NCI-H1417 (cell line): ENCODE data around the gene NBEAL1.
"Not testable (repeated sequence)": the region's sequence is repeated elsewhere in the genome, so short reads cannot be mapped to it uniquely, and the experiment has no call there.

Experiments
- DNase-seq, 3 experiments: peaks; one replicate each; lab custom pipeline; 2025; lab: John Stamatoyannopoulos, UW

NBEAL1 gene

DNA sequence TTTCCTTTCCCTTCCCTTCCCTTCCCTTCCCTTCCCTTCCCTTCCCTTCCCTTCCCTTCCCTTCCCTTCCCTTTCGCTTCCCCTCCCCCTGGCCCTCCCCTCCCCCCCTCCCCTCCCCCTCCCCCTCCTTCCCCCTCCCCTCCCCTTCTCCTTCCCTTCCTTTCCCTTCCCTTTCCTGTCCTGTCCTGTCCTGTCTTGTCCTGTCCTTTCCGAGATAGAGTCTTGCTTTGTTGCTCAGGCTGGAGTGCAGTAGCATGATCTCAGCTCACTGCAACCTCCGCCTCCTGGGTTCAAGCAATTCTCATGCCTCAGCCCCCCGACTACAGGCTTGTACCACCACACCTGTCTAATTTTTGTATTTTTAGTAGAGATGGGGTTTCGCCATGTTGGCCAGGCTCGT is 24.5 kb downstream of the NBEAL1 start:
- not testable (repeated sequence) for DNase-seq

DNA sequence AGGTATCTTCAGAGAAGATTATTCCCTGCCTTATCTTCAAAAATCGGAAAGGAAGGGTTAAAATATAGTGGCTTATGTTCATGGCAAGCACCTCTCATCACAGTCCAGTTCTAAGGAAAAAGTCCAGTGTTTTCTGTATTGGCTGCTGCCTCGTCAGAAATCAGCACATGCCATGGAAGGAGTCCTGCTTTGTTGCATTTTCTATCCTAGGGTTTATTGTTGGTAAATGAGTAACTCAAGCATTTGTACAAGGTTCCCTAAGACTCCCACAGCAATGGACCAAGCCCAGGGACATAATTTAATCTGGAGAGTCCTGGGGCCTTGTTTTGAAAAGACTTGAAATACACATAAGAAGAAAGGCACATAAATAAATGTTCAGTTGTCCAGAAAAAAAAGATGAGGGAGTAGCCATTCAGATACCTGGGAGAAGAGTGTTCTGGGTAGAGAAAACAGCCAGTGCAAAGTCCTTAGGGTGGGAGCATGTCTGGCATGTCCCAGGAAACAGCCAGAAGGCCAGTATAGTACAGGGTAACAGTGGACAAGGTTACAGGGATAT is 26.4 kb downstream of the NBEAL1 start:
- DNase-seq, result no peak

DNA sequence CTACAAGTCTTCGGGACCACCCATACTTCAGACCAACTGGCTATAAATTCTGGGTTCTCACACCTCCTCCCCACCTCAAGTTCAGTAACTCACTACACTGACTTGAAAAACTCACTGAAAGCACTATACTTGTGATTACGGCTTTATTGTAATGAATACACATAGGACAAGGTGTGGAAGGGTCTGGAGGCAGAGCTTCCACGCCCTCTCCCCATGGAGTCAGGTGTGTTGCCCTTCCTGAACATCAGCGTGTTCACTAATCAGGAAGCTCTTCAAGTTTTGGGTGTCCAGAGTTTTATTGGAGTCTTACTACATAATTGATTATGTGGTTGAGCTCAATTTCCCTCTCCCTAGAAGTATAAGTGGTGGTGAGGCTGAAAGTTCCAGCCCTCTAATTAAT is 27.5 kb downstream of the NBEAL1 start:
- no peak for DNase-seq

DNA sequence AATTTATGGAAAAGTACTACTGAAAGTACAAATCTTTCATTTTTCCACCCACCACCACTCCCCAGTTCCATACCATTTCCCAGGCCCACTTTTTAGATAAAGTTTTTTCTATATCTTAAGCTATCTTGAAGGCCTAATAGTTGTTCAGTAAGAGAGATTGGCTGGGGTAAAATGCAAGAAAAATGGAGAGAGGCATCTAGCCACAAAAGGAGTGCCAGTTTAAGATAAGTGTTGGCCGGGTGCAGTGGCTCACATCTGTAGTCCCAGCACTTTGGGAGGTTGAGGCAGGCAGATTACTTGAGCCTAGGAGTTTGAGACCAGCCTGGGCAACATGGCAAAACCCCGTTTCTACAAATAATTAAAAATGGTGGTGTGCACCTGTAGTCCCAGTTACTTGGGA is 28.6 kb downstream of the NBEAL1 start:
- DNase-seq, result no peak

DNA sequence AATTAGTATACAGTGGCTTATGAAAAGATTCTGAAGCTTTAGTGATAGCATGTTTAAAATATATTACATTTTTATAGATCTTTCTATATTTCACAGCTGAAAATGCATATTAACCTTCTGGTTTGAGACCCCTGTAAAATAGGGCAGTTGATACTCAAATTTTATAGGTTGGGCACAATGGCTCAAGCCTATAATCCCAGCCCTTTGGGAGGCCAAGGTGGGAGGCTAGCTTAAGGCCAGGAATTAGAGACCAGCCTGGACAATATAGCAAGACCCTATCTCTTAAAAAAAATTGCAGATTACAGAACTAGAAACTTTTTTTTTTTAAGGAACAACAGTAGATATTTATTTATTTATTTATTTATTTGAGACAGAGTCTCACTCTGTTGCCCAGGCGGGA is 31.2 kb downstream of the NBEAL1 start:
- DNase-seq, result no peak

GRCh38 chr2:203052539-203052938 is 37.9 kb downstream of the NBEAL1 start:
- no peak for DNase-seq

DNA sequence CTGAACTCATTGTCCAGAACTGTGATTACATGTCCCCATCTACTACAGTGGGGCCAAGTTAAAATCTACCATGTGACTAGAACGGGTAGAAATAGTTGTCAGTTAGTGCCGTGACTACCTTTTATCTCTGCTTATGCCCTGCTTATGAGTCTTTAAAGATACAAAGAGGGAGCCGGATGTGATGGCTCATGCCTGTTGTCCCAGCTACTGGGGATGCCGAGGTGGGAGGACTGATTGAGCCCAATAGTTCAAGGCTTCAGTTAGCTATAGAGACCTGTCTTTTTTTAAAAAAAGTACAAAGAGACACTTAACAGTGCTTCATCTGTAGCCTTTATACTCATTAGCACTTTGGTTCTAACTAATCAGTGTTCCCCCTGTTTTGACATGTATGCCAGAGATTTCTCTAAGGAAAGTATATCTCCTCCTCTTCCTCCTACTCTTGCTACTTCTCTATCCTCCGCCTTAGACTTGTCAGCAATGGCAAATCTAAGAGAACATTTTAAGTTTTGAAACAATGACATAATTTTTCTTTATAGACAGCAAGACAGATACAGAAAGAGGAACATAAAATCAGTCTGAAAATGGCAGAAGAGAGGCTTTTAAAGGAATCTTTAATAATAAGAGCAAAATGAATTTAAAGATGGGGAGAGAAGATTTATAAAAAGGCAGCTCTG is 45.0 kb downstream of the NBEAL1 start:
- DNase-seq, result no peak

- no peak for DNase-seq
Measured at GRCh38 chr2:203061346-203061745, 46.7 kb downstream of the NBEAL1 start.

DNA sequence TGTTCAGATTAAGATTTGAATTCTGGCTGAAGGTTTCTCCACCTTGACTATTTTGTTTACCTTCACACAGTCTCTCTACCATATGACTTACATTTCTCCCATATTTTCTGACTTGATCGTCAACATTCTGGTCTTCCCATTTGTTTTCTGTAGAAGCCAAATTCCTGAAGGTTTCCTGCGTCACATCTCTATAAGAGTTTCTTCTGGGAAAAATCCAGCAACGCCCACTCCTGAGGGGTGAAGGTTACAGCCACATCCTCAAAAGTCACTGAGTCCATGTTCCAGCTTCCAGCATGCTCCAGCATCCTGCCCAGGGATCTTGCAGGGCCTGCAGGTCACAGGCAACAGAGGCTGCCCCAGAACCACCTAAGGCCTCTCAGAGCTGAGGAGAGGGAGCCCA is 47.5 kb downstream of the NBEAL1 start:
- no peak for DNase-seq

DNA sequence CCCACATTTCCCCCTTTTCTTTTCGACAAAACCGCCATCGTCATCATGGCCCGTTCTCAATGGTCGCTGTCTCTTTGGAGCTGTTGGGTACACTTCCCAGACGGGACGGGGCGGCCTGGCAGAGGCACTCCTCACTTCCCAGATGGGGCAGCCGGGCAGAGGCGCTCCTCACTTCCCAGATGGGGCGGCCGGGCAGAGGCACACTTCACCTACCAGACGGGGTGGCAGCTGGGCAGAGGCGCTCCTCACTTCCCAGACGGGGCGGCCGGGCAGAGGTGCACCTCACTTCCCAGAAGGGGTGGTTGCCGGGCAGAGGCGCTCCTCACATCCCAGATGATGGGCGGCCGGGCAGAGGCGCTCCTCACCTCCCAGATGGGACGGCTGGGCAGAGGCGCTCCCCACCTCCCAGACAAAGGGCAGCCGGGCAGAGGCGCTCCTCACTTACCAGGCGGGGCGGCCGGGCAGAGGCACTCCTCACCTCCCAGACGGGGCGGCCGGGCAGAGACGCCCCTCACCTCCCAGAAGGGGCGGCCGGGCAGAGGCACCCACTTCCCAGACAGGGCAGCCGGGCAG is 51.9 kb downstream of the NBEAL1 start:
- not testable (repeated sequence) for DNase-seq

DNA sequence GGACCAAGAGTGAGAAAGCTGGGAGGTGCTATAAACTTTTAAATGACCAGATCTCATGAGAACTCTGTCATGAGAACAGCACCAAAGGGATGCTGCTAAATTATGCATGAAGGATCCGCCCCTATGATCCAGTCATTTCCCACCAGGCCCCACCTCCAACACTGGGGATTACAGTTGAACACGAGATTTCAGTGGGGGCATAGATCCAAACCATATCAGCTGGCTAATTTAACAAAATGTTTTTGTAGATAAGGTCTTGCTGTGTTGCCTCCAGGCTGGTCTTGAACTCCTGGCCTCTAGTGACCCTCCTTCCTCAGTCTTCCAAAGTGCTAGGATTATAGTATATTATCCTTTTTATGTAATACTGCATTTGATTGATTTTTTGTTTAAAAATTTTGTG is 56.0 kb downstream of the NBEAL1 start:
- DNase-seq, result no peak

DNA sequence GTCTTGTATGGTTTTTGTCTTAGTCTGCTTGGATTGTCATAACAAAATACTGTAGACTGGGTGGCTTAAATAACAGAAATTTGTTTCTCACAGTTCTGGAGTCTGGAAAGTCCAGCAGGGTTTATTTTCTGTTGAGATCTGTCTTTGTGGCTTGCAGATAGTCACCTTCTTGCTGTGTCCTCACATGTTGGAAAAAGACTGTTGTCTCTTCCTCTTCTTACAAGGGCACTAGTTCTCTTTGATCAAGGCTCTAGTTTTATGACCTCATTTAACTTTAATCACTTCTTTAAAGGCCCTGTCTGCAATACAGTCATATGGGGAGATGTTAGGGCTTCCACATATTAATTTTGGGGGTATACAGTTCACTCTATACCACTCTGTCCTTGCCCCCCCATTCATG is 56.5 kb downstream of the NBEAL1 start:
- DNase-seq, result no peak

GRCh38 chr2:203072371-203072770 is 57.7 kb downstream of the NBEAL1 start:
- DNase-seq, result no peak

DNA sequence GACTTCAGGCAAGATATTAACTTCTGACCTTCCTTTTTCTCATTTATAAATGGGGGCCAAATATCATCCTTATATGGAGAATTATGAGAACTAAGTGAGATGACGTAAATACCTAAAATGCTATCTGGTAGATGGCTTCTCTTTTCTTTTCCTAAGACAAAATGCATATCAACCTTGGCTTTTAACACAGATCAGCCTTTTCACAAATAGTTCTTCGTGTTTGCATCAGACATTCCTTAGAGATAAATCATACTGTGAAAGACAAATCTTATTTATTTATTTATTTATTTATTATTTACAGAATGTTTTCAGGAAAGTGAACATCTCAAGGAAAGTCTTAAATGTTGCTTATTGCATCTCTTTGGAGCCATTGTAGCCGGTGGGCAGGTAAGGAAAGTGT is 62.8 kb downstream of the NBEAL1 start:
- DNase-seq, result no peak

DNA sequence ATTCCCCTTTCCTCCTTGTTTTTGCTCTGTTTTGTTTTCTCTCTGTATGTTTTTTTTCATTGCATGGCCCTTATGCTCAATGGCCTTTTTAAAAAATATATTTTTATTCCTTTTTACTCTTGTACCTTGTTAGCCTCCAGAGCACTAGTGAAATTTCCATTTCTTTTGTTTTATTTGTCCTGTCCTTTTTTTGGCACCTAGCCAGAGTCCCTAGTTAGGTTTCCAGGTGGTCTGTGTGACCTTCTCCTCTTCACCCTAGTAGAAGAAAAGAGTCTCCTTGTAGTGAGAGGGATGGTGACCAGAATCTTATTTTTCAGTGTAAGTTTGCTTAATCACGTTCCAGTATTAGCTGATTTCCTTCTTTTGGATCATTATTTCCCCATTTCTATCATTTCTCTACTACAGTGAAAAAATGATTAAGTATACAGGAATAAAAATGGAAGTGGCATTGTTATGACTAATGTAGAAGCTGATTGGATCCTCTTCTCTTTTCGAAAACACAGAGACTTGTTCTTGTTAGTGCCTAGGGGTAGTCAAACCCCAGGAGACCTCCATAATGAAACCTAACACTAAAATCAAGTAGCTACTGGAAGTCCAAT is 65.9 kb downstream of the NBEAL1 start:
- no peak for DNase-seq

- no peak for DNase-seq
Measured at GRCh38 chr2:203083328-203083727, 68.7 kb downstream of the NBEAL1 start.

DNA sequence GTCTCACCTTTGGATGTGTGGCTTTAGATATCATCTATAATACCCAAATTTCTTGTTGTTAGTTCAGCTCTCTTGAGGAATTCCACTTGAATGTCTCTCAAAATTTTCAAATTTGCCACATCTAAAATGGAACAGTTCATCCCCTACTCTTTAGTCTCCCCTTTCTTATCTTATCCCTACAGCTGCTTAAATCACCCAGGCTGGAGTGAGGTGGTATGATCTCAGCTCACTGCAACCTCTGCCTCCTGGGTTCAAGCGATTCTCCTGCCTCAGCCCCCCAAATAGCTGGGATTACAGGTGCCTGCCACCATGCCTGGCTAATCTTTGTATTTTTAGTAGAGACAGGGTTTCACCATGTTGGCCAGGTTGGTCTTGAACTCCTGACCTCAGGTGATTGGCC is 71.7 kb downstream of the NBEAL1 start:
- DNase-seq, result not testable (repeated sequence)

- DNase-seq, result not testable (repeated sequence)
Measured at GRCh38 chr2:203090721-203091120, 76.0 kb downstream of the NBEAL1 start.

DNA sequence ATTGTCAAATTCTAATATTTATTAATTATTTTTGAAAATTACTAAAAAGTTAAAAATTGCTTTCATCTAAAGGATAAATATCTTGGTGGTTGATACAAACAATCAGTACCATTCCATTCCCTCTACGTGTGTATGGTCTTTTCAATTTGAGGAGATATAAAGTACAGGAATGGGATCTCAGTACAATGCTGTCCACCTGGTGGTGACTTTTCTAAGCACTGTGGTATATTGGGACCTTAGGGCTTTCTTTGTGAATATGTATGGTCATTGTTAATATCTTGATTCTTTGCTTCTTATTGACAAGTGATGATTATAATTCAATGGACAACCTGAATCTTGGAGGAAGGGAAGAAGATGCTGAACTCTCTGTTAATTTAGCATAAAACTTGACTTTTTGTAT is 83.1 kb downstream of the NBEAL1 start:
- peak in 1 of 3 experiments; percentile 21 for DNase-seq

DNA sequence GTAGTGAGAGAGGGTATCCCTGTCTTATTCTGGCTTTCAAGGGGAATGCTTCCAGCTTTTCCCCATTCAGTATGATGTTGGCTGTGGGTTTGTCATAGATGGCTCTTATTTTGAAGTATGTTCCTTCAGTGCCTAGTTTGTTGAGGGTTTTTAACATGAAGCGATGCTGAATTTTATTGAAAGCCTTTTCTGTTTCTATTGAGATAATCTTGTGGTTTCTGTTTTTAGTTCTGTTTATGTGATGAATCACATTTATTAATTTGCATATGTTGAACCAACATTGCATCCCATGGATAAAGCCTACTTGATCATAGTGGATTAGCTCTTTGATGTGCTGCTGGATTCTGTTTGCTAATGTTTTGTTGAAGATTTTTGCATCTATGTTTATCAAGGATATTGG is 87.7 kb downstream of the NBEAL1 start:
- DNase-seq, result not testable (repeated sequence)

- DNase-seq, result no peak
Measured at GRCh38 chr2:203104273-203104672, 89.6 kb downstream of the NBEAL1 start.

DNA sequence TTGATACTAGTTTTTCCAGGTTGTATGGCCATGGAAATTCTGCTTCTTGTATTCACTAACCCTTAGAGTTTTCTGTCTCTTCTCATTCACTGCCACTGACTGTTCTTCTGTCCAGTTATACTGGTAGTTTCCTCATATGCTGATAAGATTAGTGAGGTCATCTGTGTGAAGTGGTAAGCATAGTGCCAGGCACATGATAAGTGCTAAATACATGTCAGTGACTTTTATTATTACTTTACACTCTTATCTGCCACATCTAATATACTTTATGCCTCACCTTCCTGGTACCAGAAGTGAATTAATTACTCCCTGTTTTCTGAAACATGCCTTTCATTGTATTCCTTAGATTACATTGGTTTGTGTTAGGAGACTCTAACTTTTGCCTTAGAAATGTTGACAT is 91.3 kb downstream of the NBEAL1 start:
- no peak for DNase-seq

DNA sequence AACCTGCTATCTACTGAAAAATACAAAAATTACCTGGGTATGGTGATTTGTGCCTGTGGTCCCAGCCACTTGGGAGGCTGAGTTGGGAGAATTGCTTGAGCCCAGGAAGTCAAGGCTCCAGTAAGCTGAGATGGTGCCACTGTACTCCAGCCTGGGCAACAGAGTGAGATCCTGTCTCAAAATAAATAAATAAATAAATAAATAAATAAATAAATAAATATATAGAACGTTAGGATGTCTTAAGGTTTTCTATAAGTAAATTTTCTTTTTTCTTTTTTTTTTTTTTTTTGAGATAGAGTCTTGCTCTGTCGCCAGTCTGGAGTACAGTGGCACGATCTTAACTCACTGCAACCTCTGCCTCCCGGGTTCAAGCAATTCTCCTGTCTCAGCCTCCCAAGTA is 95.8 kb downstream of the NBEAL1 start:
- DNase-seq, result not testable (repeated sequence)
